H9 (cell line): ENCODE measurements around the gene ZNF776. TPM values are rescaled to one million over a fixed set of nuclear protein-coding genes. Genes with fewer than 3 reads are reported as not detected.

Experiments
- DNase-seq: peaks from one replicate; pipeline ENCODE4 v3.0.0-alpha.2; 2017
- H2AFZ ChIP-seq: one replicate; pipeline ENCODE4 v1.6.1; 2013; ENCODE audit warnings: mild to moderate bottlenecking, low read length, control low read depth, moderate library complexity
- H2AK5ac ChIP-seq: 2 replicates; pipeline ENCODE4 v1.6.1; 2013; ENCODE audit warnings: low read length, control low read depth, mixed read lengths; ENCODE audit not compliant: insufficient read length
- H2BK120ac ChIP-seq: one replicate; pipeline ENCODE4 v1.6.1; 2013; ENCODE audit warnings: low read depth, mild to moderate bottlenecking, low read length, control low read depth, inconsistent platforms; ENCODE audit not compliant: poor library complexity, severe bottlenecking
- H2BK12ac ChIP-seq: 2 replicates; pipeline ENCODE4 v1.6.1; 2013; ENCODE audit warnings: low read length, control low read depth, mixed read lengths, low read depth; ENCODE audit not compliant: insufficient read length
- H2BK15ac ChIP-seq: 2 replicates; pipeline ENCODE4 v1.6.1; 2013; ENCODE audit warnings: low read depth, low read length, control low read depth
- H2BK20ac ChIP-seq: one replicate; pipeline ENCODE4 v1.6.1; 2013; ENCODE audit warnings: low read depth, mild to moderate bottlenecking, low read length, control low read depth, inconsistent platforms; ENCODE audit not compliant: poor library complexity, severe bottlenecking
- H2BK5ac ChIP-seq: 2 replicates; pipeline ENCODE4 v1.6.1; 2013; ENCODE audit warnings: low read length, control low read depth, mixed read lengths; ENCODE audit not compliant: insufficient read length
- H3K14ac ChIP-seq: 2 replicates; pipeline ENCODE4 v1.6.1; 2013; ENCODE audit warnings: low read length, control low read depth; ENCODE audit not compliant: insufficient read depth
- H3K18ac ChIP-seq: 2 replicates; pipeline ENCODE4 v1.6.1; 2013; ENCODE audit warnings: low read depth, mild to moderate bottlenecking, mixed read lengths, low read length, control low read depth; ENCODE audit not compliant: insufficient read length
- H3K23ac ChIP-seq: 2 replicates; pipeline ENCODE4 v1.6.1; 2013; ENCODE audit warnings: low read length, control low read depth, mixed read lengths, low read depth; ENCODE audit not compliant: insufficient read length
- H3K23me2 ChIP-seq: 2 replicates; pipeline ENCODE4 v1.6.1; 2013; ENCODE audit warnings: low read depth, mild to moderate bottlenecking, mixed read lengths, low read length, control low read depth; ENCODE audit not compliant: insufficient read length, poor library complexity, severe bottlenecking
- H3K27ac ChIP-seq: 2 replicates; pipeline ENCODE4 v1.5.1; 2013; ENCODE audit warnings: low read length, control low read depth, mixed read lengths, low read depth; ENCODE audit not compliant: insufficient read length
- H3K27me3 ChIP-seq: 2 replicates; pipeline ENCODE4 v1.6.1; 2013; ENCODE audit warnings: low read length, control low read depth, inconsistent platforms; ENCODE audit not compliant: insufficient read depth
- H3K4ac ChIP-seq: 2 replicates; pipeline ENCODE4 v1.6.1; 2013; ENCODE audit warnings: low read depth, mild to moderate bottlenecking, control low read depth, inconsistent platforms, low read length, moderate library complexity
- H3K4me1 ChIP-seq: 2 replicates; pipeline ENCODE4 v1.6.1; 2013; ENCODE audit warnings: low read length, control low read depth, inconsistent platforms; ENCODE audit not compliant: insufficient read depth
- H3K4me2 ChIP-seq: 2 replicates; pipeline ENCODE4 v1.6.1; 2013; ENCODE audit warnings: low read length, control low read depth, mixed read lengths; ENCODE audit not compliant: insufficient read length, insufficient read depth
- H3K56ac ChIP-seq: 2 replicates; pipeline ENCODE4 v1.6.1; 2013; ENCODE audit warnings: low read depth, mild to moderate bottlenecking, mixed read lengths, low read length, control low read depth; ENCODE audit not compliant: insufficient read length
- H3K79me1 ChIP-seq: 2 replicates; pipeline ENCODE4 v1.6.1; 2013; ENCODE audit warnings: low read depth, mild to moderate bottlenecking, moderate library complexity, low read length, control low read depth, inconsistent platforms; ENCODE audit not compliant: insufficient read depth, poor library complexity, severe bottlenecking
- H3K79me2 ChIP-seq: 2 replicates; pipeline ENCODE4 v1.6.1; 2013; ENCODE audit warnings: low read length, control low read depth, inconsistent platforms; ENCODE audit not compliant: insufficient read depth
- H3K9ac ChIP-seq: 2 replicates; pipeline ENCODE4 v1.6.1; 2013; ENCODE audit warnings: low read length, control low read depth, mixed read lengths; ENCODE audit not compliant: insufficient read length; ENCODE audit errors: extremely low read depth
- H3K9me3 ChIP-seq: one replicate; pipeline ENCODE4 v1.6.1; 2013; ENCODE audit warnings: low read depth, low read length, inconsistent platforms; ENCODE audit not compliant: control insufficient read depth
- H3T11ph ChIP-seq: one replicate; pipeline ENCODE4 v1.6.1; 2013; ENCODE audit warnings: mild to moderate bottlenecking, low read length, control low read depth, inconsistent platforms
- H4K20me1 ChIP-seq: one replicate; pipeline ENCODE4 v1.6.1; 2013; ENCODE audit not compliant: control insufficient read depth, insufficient read length, insufficient read depth
- H4K5ac ChIP-seq: 2 replicates; pipeline ENCODE4 v1.6.1; 2013; ENCODE audit warnings: low read depth, mild to moderate bottlenecking, mixed read lengths, low read length, control low read depth; ENCODE audit not compliant: insufficient read length
- H4K8ac ChIP-seq: replicated peaks from 2 replicates; pipeline ENCODE4 v1.6.1; 2013; ENCODE audit warnings: low read length, control low read depth, mixed read lengths, low read depth; ENCODE audit not compliant: insufficient read length
- H4K91ac ChIP-seq: 2 replicates; pipeline ENCODE4 v1.6.1; 2013; ENCODE audit warnings: low read depth, mild to moderate bottlenecking, moderate library complexity, mixed read lengths, low read length, control low read depth; ENCODE audit not compliant: insufficient read length
- H3K27ac Mint-ChIP-seq, 3 experiments: 2 replicates in 2 of 3; 3 replicates in 1 of 3; pipeline ENCODE4 v1.8.0; 2020 to 2021; ENCODE audit warnings: mixed read lengths in 3 of 3, mild to moderate bottlenecking in 1 of 3, moderate library complexity in 1 of 3
- H3K27me3 Mint-ChIP-seq: 2 replicates; pipeline ENCODE4 v1.8.0; 2021; ENCODE audit warnings: low read depth, mild to moderate bottlenecking, moderate library complexity, mixed read lengths
- H3K36me3 Mint-ChIP-seq, 3 experiments: 2 replicates in 2 of 3; 3 replicates in 1 of 3; pipeline ENCODE4 v1.8.0; 2020 to 2021; ENCODE audit warnings: low read depth in 3 of 3, mixed read lengths in 3 of 3; ENCODE audit not compliant: insufficient read depth in 1 of 3
- H3K4me1 Mint-ChIP-seq, 2 experiments: 2 replicates each; pipeline ENCODE4 v1.8.0; 2020; ENCODE audit warnings: mixed read lengths in 2 of 2
- H3K4me3 Mint-ChIP-seq, 2 experiments: 2 replicates in 1 of 2; 3 replicates in 1 of 2; pipeline ENCODE4 v1.8.0; 2020 to 2021; ENCODE audit warnings: mild to moderate bottlenecking in 2 of 2, mixed read lengths in 2 of 2, moderate library complexity in 1 of 2
- H3K9me3 Mint-ChIP-seq, 2 experiments: 2 replicates in 1 of 2; 3 replicates in 1 of 2; pipeline ENCODE4 v1.8.0; 2020; ENCODE audit warnings: mild to moderate bottlenecking in 2 of 2, mixed read lengths in 2 of 2, moderate library complexity in 1 of 2
- CTCF ChIP-seq: fragments of 200-600 bp; sonication (generic); conservative IDR thresholded peaks from 3 replicates; pipeline ENCODE4 v1.8.0; 2021; ENCODE audit warnings: antibody characterized with exemption, mild to moderate bottlenecking
- WGBS: extraction: QIAGEN DNeasy Blood & Tissue Kit; methylation state at CpG from one replicate; pipeline ENCODE4 v1.1.7; 2013; ENCODE audit warnings: missing lambda C conversion rate, low lambda C conversion rate, mixed read lengths; ENCODE audit not compliant: insufficient read length; ENCODE audit errors: extremely low coverage; 5-methylcytosine and 5-hydroxymethylcytosine counted together
- total RNA-seq: library from RNA; stranded (reverse); gene quantifications from 2 replicates; pipeline ENCODE4 v1.2.1, GENCODE V29; 2021

ZNF776 gene
- total RNA-seq, 1 experiment from 2014 or later = 19.7 TPM

GRCh38 chr19:57720878-57721277 lies 25.7 kb upstream of the ZNF776 start:
- no peak overlapping the region for H2AK5ac ChIP-seq
- Mint-ChIP-seq H3K27me3 (no peaks in the 10 kb centered on the region; the same call in none of the 2 replicates), H3K27ac (no peak overlapping the region), H3K9me3 (peaks cover 7 to 8% of the 10 kb centered on the region in 2 experiments; a peak in 4 of 5 replicates), H3K4me3 (no peak overlapping the region), H3K4me1 (peaks cover 13 to 14% of the 10 kb centered on the region in 2 experiments; a peak in 3 of 4 replicates), H3K36me3 (peaks cover 45 to 51% (median 46%) of the 10 kb centered on the region in 3 experiments)
- no peak for DNase-seq
- H2BK12ac ChIP-seq = no peak overlapping the region
- no CpG with 5 or more reads among the region's 10 CpGs for whole genome bisulfite sequencing
- no peak overlapping the region for H3K27ac ChIP-seq
- H2BK120ac ChIP-seq = no peak overlapping the region
- no peak overlapping the region for H3K18ac ChIP-seq
- H2BK20ac ChIP-seq = no peak overlapping the region
- no peak overlapping the region for H2AFZ ChIP-seq
- H3K14ac ChIP-seq = no peak overlapping the region
- no peak overlapping the region for H3K9ac ChIP-seq
- no peak overlapping the region for H4K8ac ChIP-seq
- H3K56ac ChIP-seq = no peak overlapping the region
- no peaks in the 10 kb centered on the region; the same call in 1 of the 2 replicates for H3K27me3 ChIP-seq
- H3K23me2 ChIP-seq = no peaks in the 10 kb centered on the region
- H4K91ac ChIP-seq = no peak overlapping the region
- no peaks in the 10 kb centered on the region for H3K79me2 ChIP-seq
- H3K79me1 ChIP-seq = no peaks in the 10 kb centered on the region
- no peaks in the 10 kb centered on the region for H4K20me1 ChIP-seq
- peaks cover 11% of the 10 kb centered on the region for H3K9me3 ChIP-seq
- H2BK5ac ChIP-seq = no peak overlapping the region
- H3T11ph ChIP-seq = no peak overlapping the region
- H2BK15ac ChIP-seq = no peak overlapping the region
- H4K5ac ChIP-seq = no peak overlapping the region
- peaks cover 2% of the 10 kb centered on the region; the same call in 1 of the 2 replicates for H3K4me1 ChIP-seq
- H3K4me2 ChIP-seq = no peak overlapping the region
- TF ChIP-seq CTCF = no peak
- no peak overlapping the region for H3K23ac ChIP-seq
- no peak overlapping the region for H3K4ac ChIP-seq
